GM12872 (cell line): ENCODE data around the gene CRACR2A.

Source experiments
- CTCF ChIP-seq: IDR thresholded peaks from 3 replicates; pipeline ENCODE4 v1.5.1; 2011; ENCODE audit warnings: low read depth, mild to moderate bottlenecking, low read length, moderate library complexity; ENCODE audit not compliant: insufficient read depth

Gene CRACR2A

GRCh38 chr12:3615862-3616261 lies 137.0 kb downstream of the CRACR2A start:
- TF ChIP-seq CTCF, result no peak

GRCh38 chr12:3614806-3615466 lies 138.0 kb downstream of the CRACR2A start:
- no peak for TF ChIP-seq CTCF

- no peak for TF ChIP-seq CTCF
Measured at GRCh38 chr12:3613641-3614395, 139.1 kb downstream of the CRACR2A start.

GRCh38 chr12:3611860-3612703 lies 140.8 kb downstream of the CRACR2A start:
- no peak for TF ChIP-seq CTCF

- TF ChIP-seq CTCF, result no peak
Measured at GRCh38 chr12:3607821-3608220, 145.1 kb downstream of the CRACR2A start.

GRCh38 chr12:3607039-3607720 lies 145.7 kb downstream of the CRACR2A start:
- no peak for TF ChIP-seq CTCF
